K562 (cell line): ENCODE measurements around the gene TIMM44.

ENCODE experiments used
- BRD4 ChIP-seq: fragments of 200-600 bp; sonication (generic); IDR thresholded peaks from 2 replicates; pipeline ENCODE4 v1.6.1; 2017; ENCODE audit warnings: inconsistent platforms
- EP300 ChIP-seq: IDR thresholded peaks from 2 replicates; pipeline ENCODE4 v1.6.1; 2012; ENCODE audit warnings: low read length, improper control_type of control experiment
- JUND ChIP-seq, 2 experiments: IDR thresholded peaks; 2 replicates in 1 of 2; 3 replicates in 1 of 2; pipeline ENCODE4 v1.6.1; 2011; ENCODE audit warnings: borderline replicate concordance in 2 of 2, low read depth in 2 of 2, low read length in 2 of 2, improper control_type of control experiment in 1 of 2, missing biosample characterization in 1 of 2, missing genetic modification characterization in 1 of 2, missing genetic modification reagents in 1 of 2
- NR3C1 ChIP-seq: sonication (generic); formaldehyde crosslinking; IDR thresholded peaks from 2 replicates; pipeline ENCODE4 v1.8.1; 2022; ENCODE audit warnings: missing genetic modification reagents
- RAD21 ChIP-seq, 2 experiments: fragments of 250-450 bp in 1 of 2; fragments of 450-650 bp in 1 of 2; sonication (Bioruptor Pico) in 1 of 2; formaldehyde crosslinking in 1 of 2; IDR thresholded peaks in 1 of 2; conservative IDR thresholded peaks in 1 of 2; 2 replicates each; pipeline versions ENCODE4 v1.4.0 to v1.8.0; 2020 to 2022; ENCODE audit warnings: mild to moderate bottlenecking in 2 of 2, moderate library complexity in 1 of 2
- SIN3B ChIP-seq: fragments of 450-650 bp; IDR thresholded peaks from 2 replicates; pipeline ENCODE4 v1.6.1; 2017; ENCODE audit warnings: low read depth, mild to moderate bottlenecking, moderate library complexity
- SP1 ChIP-seq: sonication (generic); formaldehyde crosslinking; IDR thresholded peaks from 2 replicates; pipeline ENCODE4 v1.8.1; 2022; ENCODE audit warnings: mild to moderate bottlenecking, missing genetic modification reagents
- TEAD4 ChIP-seq, 2 experiments: sonication (generic) in 1 of 2; formaldehyde crosslinking in 1 of 2; IDR thresholded peaks; 2 replicates each; pipeline versions ENCODE4 v1.6.1 to v1.8.0; 2012 to 2022; ENCODE audit warnings: borderline replicate concordance in 1 of 2, inconsistent platforms in 1 of 2, low read length in 1 of 2, mild to moderate bottlenecking in 1 of 2, missing genetic modification reagents in 1 of 2
- ZNF133 ChIP-seq: fragments of 250-450 bp; sonication (Bioruptor Pico); IDR thresholded peaks from 2 replicates; pipeline ENCODE4 v1.4.0; 2020; ENCODE audit warnings: mild to moderate bottlenecking
- ZNF766 ChIP-seq: fragments of 200-800 bp; sonication (Bioruptor generic); conservative IDR thresholded peaks from 2 replicates; pipeline ENCODE4 v1.6.1; 2016; ENCODE audit warnings: missing genetic modification characterization, missing compliant biosample characterization
- ZNF780A ChIP-seq: fragments of 250-450 bp; sonication (Bioruptor Pico); IDR thresholded peaks from 2 replicates; pipeline ENCODE4 v1.5.0; 2021; ENCODE audit warnings: mild to moderate bottlenecking
- TF ChIP-seq, protein P1 (sequence below), 3 experiments: fragments of 200-800 bp in 1 of 3; fragments of 250-450 bp in 1 of 3; fragments of 450-650 bp in 1 of 3; sonication (Bioruptor Pico) in 1 of 3; sonication (Bioruptor generic) in 1 of 3; formaldehyde crosslinking in 1 of 3; IDR thresholded peaks; 2 replicates each; pipeline versions ENCODE4 v1.6.1 to v1.8.0; 2016 to 2022; ENCODE audit warnings: mild to moderate bottlenecking in 2 of 3, missing genetic modification characterization in 2 of 3, missing compliant biosample characterization in 1 of 3, moderate library complexity in 1 of 3
- TF ChIP-seq, protein P2 (sequence below): fragments of 450-650 bp; IDR thresholded peaks from 2 replicates; pipeline ENCODE4 v1.6.1; 2016; ENCODE audit warnings: low read depth
- TF ChIP-seq, protein P3 (sequence below), 3 experiments: IDR thresholded peaks in 2 of 3; conservative IDR thresholded peaks in 1 of 3; 2 replicates each; pipeline ENCODE4 v1.5.1; 2011 to 2012; ENCODE audit warnings: low read length in 3 of 3, mild to moderate bottlenecking in 3 of 3, control low read depth in 2 of 3, improper control_type of control experiment in 1 of 3, inconsistent platforms in 1 of 3, low read depth in 1 of 3, mixed read lengths in 1 of 3, moderate library complexity in 1 of 3; ENCODE audit not compliant: insufficient read depth in 2 of 3

DNA sequence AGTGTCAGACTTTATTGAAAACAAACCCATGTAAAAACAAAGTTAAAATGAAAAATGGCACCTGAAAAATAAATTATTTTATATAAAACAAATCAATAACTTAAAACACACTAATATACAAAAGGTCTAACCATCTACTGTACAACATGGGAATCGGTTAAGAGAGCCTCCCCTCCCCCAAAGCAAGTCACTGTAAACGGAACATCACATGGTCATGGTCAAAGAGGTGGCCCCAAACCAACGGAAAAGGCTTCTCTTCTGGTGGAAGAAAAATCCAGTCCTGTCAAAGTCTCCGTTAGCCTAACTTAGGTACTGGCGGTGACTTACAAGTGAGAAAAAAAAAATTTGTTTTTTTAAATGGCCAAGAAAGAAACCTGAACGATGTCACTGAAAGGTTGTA is 15.7 kb upstream of the TIMM44 start:
- TF ChIP-seq BRD4 = no peak
- TF ChIP-seq ZNF780A (CRISPR knock-in tag) = no peak
- TF ChIP-seq, protein P1, sequence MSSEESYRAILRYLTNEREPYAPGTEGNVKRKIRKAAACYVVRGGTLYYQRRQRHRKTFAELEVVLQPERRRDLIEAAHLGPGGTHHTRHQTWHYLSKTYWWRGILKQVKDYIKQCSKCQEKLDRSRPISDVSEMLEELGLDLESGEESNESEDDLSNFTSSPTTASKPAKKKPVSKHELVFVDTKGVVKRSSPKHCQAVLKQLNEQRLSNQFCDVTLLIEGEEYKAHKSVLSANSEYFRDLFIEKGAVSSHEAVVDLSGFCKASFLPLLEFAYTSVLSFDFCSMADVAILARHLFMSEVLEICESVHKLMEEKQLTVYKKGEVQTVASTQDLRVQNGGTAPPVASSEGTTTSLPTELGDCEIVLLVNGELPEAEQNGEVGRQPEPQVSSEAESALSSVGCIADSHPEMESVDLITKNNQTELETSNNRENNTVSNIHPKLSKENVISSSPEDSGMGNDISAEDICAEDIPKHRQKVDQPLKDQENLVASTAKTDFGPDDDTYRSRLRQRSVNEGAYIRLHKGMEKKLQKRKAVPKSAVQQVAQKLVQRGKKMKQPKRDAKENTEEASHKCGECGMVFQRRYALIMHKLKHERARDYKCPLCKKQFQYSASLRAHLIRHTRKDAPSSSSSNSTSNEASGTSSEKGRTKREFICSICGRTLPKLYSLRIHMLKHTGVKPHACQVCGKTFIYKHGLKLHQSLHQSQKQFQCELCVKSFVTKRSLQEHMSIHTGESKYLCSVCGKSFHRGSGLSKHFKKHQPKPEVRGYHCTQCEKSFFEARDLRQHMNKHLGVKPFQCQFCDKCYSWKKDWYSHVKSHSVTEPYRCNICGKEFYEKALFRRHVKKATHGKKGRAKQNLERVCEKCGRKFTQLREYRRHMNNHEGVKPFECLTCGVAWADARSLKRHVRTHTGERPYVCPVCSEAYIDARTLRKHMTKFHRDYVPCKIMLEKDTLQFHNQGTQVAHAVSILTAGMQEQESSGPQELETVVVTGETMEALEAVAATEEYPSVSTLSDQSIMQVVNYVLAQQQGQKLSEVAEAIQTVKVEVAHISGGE (CRISPR knock-in tag; IDR thresholded peaks at IDR 0.05) = no peak
- TF ChIP-seq TEAD4 (IDR thresholded peaks at IDR 0.05; ENCODE audit: low read length) = no peak
- no peak for TF ChIP-seq TEAD4 (CRISPR knock-in tag; IDR thresholded peaks at IDR 0.05; ENCODE audit: borderline replicate concordance)
- no peak for TF ChIP-seq ZNF766 (CRISPR knock-in tag)
- TF ChIP-seq JUND (IDR thresholded peaks at IDR 0.05; ENCODE audit: borderline replicate concordance, low read depth, low read length) = 0 out of 2 replicates have a peak, but pooled peaks have one; percentile 4
- TF ChIP-seq JUND (tag; IDR thresholded peaks at IDR 0.05; ENCODE audit: borderline replicate concordance, low read depth, low read length) = no peak
- no peak for TF ChIP-seq SP1 (CRISPR knock-in tag)
- TF ChIP-seq, protein P2, sequence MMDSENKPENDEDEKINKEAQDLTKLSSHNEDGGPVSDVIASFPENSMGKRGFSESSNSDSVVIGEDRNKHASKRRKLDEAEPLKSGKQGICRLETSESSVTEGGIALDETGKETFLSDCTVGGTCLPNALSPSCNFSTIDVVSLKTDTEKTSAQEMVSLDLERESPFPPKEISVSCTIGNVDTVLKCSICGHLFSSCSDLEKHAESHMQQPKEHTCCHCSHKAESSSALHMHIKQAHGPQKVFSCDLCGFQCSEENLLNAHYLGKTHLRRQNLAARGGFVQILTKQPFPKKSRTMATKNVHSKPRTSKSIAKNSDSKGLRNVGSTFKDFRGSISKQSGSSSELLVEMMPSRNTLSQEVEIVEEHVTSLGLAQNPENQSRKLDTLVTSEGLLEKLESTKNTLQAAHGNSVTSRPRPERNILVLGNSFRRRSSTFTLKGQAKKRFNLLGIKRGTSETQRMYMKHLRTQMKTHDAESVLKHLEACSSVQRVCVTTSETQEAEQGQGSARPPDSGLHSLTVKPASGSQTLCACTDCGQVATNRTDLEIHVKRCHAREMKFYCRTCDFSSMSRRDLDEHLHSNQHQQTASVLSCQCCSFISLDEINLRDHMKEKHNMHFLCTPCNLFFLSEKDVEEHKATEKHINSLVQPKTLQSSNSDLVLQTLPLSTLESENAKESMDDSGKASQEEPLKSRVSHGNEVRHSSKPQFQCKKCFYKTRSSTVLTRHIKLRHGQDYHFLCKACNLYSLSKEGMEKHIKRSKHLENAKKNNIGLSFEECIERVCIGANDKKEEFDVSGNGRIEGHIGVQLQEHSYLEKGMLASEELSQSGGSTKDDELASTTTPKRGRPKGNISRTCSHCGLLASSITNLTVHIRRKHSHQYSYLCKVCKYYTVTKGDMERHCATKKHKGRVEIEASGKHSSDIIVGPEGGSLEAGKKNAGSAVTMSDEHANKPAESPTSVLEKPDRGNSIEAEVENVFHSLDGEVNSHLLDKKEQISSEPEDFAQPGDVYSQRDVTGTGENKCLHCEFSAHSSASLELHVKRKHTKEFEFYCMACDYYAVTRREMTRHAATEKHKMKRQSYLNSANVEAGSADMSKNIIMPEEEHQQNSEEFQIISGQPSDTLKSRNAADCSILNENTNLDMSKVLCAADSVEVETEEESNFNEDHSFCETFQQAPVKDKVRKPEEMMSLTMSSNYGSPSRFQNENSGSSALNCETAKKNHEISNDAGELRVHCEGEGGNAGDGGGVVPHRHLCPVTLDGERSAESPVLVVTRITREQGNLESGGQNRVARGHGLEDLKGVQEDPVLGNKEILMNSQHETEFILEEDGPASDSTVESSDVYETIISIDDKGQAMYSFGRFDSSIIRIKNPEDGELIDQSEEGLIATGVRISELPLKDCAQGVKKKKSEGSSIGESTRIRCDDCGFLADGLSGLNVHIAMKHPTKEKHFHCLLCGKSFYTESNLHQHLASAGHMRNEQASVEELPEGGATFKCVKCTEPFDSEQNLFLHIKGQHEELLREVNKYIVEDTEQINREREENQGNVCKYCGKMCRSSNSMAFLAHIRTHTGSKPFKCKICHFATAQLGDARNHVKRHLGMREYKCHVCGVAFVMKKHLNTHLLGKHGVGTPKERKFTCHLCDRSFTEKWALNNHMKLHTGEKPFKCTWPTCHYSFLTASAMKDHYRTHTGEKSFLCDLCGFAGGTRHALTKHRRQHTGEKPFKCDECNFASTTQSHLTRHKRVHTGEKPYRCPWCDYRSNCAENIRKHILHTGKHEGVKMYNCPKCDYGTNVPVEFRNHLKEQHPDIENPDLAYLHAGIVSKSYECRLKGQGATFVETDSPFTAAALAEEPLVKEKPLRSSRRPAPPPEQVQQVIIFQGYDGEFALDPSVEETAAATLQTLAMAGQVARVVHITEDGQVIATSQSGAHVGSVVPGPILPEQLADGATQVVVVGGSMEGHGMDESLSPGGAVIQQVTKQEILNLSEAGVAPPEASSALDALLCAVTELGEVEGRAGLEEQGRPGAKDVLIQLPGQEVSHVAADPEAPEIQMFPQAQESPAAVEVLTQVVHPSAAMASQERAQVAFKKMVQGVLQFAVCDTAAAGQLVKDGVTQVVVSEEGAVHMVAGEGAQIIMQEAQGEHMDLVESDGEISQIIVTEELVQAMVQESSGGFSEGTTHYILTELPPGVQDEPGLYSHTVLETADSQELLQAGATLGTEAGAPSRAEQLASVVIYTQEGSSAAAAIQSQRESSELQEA = no peak
- no peak for TF ChIP-seq SIN3B
- peak; percentile 18; the same call in 1 of the 2 replicates for TF ChIP-seq EP300
- TF ChIP-seq, protein P3, sequence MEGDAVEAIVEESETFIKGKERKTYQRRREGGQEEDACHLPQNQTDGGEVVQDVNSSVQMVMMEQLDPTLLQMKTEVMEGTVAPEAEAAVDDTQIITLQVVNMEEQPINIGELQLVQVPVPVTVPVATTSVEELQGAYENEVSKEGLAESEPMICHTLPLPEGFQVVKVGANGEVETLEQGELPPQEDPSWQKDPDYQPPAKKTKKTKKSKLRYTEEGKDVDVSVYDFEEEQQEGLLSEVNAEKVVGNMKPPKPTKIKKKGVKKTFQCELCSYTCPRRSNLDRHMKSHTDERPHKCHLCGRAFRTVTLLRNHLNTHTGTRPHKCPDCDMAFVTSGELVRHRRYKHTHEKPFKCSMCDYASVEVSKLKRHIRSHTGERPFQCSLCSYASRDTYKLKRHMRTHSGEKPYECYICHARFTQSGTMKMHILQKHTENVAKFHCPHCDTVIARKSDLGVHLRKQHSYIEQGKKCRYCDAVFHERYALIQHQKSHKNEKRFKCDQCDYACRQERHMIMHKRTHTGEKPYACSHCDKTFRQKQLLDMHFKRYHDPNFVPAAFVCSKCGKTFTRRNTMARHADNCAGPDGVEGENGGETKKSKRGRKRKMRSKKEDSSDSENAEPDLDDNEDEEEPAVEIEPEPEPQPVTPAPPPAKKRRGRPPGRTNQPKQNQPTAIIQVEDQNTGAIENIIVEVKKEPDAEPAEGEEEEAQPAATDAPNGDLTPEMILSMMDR (IDR thresholded peaks at IDR 0.05 in 2 of 3, conservative IDR thresholded peaks at IDR 0.05 in 1 of 3; ENCODE audit: insufficient read depth in 2 of 3, low read depth in 1 of 3, low read length in 3 of 3) = no peak
- TF ChIP-seq RAD21 (CRISPR knock-in tag; conservative IDR thresholded peaks at IDR 0.05 in 1 of 2, IDR thresholded peaks at IDR 0.05 in 1 of 2) = no peak
- no peak for TF ChIP-seq ZNF133 (CRISPR knock-in tag)
- no peak for TF ChIP-seq NR3C1 (CRISPR knock-in tag)
